Medulla oblongata (tissue), 1 donor: ENCODE measurements around the gene SLC17A3.
A peak's percentile ranks its signal among the peaks of the same experiment; 100 is the strongest.

ENCODE experiments used
- DNase-seq: peaks from one replicate; pipeline ENCODE4 v3.0.0-alpha.2; 2015; ENCODE audit errors: extremely low spot score

The SLC17A3 gene

DNA sequence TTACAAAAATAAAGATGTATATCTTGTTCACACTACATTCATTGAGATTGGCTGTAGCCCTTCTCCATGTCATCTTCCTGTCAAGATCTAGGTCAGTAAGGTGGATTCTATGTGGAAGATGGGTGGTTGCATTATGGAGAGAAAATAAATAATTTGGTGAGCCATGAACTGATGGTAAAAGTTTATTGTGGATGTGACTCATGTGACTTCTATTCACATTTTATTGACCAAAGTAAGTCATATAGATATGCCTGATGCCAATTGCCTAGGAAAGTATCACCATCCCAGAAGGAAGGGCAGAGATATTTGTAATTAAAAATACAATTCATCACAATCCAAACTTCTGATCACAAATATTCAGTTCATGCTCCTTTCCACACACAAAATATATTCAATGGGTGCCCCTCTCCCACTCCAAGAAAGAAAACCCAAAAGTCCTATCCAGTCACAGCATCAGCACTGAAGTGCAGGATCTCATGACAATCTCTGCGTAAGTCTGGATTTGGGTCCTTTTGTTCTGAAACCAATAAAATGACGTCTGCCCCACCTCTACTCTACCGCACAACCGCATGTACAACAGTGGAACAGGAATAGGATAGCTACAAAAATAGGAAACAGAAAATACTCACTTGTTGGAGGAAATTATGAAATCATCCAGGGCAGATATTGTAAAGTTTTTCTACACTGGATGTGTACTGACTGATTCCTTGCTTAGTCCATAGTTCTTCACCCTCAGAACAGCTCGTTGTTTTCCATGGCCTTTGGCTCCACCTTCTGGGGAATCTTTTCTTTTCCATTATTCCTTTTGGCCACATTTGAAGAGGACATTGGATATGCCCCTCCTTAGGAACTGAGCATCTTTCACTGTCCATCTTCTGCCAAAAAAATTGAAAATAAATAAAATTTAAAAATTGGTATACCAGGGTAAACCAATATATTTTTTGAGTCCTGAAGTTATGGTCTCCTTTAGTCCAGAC lies 16.1 kb upstream of the SLC17A3 start:
- peak; percentile 80 for DNase-seq

DNA sequence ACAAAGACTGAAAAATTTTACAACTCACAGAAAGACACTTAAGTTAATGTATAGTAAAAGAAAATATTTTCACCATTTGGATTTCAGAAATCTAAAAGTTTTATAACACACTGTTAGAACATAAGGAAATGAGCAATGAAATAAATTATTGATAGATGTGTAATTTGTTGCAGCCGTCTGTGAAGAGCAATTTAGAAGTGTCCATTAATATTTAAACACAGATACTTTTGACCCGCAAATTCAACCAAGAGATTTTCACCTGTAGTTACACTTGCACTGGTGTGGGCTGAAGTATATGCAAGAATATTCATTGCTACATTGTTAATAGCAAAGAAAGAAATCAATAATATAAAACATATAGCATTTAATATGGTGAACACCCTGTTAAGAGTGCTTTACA lies 14.6 kb upstream of the SLC17A3 start:
- DNase-seq: no peak

DNA sequence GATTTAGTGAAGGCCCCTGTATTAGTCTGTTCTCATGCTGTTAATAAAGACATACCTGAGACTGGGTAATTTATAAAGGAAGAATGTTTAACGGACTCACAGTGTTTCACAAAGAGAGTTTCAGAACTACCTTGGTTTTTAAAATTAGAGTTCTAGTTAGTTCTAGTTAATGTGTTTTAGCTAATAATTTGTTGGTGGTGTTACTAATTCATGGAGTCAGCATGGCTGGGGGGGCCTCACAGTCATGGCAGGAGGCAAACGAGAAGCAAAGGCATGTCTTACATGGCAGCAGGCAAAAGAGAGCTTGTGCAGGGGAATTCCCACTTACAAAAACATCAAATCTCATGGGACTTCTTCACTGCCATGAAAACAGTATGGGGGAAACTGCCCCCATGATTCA lies 12.0 kb upstream of the SLC17A3 start:
- no peak for DNase-seq

DNA sequence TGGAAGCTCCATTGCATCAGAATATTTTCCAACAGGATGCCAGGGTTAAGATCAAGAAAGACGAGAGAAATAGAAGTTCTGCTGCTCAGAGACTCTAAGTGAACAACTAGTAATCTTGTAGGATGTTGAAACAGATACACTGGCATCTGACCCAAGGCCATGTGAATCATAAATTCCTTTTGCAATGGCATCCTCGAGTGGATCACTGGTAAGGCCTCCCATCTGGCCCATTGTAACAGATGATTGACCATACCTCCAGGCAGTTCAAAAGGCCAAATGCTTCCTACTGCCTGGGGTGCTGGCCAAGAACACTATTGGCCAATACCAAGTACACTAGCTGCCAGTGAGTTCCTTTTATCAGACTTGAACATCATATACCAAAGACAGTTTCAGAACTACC lies 9.9 kb upstream of the SLC17A3 start:
- DNase-seq: no peak

DNA sequence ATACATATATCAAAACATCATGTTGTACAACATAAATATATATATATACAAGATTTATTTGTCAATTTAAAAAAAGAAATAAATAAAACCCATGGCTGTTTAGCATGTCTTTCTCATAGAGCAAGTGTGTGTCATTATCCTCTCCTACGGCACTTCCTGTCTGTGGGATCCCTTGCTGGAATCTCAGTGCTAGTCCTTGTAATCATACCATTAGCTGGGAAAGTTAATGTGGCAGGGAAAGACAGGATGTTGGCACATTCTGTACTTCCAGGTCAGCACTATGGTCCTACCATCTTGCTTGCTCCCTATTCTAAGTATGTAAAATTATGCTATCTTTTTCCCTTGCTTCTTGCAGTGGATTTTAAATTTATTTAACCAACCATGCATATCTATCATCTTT lies 9.5 kb upstream of the SLC17A3 start:
- no peak for DNase-seq

DNA sequence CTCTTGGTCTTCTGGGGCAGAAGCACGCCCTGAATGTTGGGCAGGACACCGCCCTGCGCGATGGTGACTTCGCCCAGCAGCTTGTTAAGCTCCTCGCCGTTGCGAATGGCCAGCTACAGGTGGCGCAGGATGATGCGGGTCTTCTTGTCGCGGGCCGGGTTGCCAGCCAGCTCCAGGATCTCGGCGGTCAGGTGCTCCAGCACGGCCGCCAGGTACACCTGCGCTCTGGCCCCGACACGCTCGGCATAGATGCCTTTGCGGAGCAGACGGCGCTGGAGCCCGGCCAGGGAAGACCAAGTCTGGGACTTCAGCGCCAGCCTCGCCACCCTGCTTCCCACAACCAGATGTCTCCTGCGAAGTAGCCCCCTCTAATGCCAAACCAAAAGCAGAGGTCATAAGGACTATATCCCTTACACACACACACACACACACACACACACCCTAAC lies 8.0 kb upstream of the SLC17A3 start:
- no peak for DNase-seq

DNA sequence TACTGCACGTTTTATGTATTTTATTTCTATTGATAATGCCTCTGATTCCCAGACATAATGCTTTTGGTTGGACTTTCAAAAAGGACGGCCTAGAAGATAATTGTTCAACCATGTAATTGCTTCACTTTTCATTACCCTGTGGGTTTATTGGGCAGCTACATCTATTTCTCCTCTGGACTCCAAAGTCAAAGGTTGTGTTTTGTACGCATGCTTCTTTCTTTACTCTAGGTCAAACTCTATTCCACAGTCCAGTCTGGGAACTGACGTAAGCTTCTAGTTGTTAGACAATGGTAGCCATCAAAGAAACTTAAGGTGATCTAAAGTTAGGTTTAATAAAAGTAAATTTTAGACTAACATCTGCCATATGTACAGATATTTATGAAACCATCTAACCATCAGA lies 6.6 kb upstream of the SLC17A3 start:
- no peak for DNase-seq

DNA sequence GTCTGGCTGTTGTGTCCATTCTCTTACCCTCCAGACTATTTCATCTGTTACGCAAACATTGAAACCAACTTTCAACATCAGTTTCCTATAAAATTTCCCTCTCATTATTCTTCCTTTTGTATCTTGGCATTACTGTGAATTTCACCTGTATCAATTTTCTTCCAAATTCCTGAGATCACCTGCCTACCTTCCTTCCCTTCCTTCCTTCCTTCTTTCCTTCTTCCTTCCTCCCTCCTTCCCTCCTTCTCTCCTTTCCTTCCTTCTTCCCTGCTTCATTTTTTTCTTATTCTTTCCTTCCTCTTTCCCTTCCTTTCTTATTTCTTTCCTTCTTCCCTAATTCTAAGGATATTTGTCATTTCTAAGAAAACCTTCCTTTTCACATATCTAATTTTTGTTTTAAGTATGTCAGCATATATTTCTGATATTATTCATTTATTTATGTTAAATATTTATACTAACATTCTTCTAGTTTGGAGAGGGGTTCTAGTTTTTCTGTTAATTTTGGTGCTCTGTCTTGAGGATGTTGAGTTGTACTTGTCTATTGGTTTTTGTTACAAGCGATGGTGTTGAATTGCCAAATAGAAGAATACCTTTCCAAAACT lies 4.8 kb upstream of the SLC17A3 start:
- no peak for DNase-seq

DNA sequence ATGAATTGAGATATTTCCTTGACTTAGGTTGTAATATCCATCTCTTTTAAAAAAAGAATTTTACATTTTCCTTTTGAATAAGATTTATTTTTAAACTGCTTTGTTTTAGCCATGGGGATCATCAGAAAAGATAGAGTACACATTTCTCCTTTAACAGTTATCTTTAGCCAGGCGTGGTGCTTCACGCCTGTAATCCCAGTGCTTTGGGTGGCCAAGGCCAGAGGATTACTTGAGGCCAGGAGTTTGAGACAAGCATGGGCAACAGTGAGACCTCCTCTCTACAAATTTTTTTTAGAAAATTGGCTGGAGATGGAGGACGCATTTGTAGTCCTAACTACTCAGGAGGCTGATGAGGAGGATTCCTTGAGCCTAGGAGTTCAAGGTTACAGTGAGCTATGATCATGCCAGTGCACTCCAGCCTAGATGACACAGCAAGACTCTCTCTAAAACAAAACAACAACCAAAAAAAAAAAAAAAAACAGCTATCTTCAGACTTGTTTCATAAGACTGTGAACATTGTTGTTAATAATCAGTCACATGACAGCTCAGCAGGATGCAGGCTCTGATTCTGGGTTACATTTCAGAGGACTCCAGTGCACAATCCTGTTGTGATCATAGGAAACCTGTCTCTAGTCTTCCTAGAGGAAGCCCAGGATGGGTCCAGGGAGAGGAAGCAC lies 2.0 kb upstream of the SLC17A3 start:
- no peak for DNase-seq

DNA sequence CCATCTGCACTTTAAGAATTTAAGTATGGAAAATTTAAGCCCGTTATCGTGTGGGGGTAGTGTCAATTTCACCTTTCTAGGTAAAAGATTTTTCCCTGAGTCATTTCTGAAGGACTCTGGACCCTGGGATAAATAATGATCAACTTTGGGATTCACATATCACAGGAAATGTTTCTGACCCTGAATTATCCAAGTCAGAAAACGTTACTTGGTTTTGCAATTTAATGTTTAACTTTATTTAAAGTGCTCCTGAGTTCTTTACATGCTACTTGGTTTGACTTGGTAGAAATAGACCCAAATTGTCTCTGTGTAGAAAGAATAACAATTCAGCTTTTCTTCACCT lies 1.5 kb upstream of the SLC17A3 start:
- DNase-seq: no peak

DNA sequence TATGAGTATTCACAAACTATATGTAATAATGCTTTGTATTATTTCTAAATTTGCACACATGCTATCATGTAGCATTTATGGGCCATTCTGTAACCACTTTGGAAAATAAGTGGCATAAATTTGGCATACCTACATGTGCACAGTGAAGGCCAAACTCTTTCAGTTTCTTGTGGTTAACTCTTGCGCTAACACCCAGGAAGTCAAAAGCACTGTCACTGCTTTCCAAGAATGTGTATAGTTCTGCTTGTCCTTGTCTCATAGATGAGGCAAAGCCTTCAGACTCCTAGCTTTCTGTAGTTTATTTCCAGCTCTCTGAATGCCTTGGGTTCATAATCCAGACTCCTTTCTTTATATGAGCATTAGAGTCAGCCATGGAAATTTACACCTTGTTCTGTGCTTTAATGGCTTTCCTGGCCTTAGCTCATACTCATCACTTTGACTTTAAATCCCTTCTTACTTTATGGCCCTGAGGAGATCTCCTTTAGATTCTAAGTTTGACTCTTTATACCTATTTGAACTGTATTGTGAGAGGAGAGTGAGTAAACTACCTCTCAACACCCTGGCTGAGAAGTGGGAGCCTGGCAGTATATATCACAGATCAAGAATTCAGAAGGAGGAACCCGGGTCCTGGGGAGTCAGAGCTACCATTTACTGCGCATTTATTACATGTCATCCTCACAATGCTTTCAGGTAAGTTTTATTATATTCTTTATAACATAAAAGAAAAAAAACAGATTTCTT lies 949 bp upstream of the SLC17A3 start:
- DNase-seq: no peak

DNA sequence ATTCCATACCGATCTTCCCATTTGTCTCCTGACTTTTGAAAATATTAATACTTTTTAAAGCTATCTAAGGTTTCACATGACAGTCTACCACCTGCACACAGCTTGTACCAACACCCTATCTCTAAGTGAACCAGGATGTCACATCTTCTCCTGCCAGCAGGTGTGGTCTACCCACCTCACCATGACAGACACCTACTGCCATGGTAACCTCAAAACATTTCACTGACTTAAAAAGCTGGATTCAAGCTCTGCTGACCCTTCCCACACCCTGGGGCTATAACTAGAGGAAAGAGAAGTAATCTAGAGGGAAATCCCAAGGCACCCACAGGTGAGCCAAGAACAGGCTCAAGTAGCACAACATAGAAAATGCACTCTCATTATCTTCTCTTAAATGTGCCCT lies 1.2 kb downstream of the SLC17A3 start:
- no peak for DNase-seq

DNA sequence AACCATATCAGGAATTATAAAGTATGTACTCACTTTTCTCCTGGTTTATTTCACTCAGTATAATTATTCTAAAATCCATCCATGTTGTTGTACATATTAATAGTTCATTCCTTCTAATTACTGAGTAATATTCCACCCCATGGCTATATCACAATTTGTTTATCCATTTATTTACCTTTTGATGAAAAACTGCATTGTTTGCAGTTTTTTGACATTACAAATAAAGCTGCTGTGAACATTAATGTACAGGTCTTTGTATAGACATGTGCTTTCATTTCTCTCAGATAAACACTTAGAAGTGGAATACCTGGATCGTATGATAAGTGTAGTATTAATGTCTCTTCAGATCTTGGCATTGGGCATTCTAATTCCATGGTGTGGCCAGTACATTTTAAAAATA lies 4.2 kb downstream of the SLC17A3 start:
- DNase-seq: no peak

DNA sequence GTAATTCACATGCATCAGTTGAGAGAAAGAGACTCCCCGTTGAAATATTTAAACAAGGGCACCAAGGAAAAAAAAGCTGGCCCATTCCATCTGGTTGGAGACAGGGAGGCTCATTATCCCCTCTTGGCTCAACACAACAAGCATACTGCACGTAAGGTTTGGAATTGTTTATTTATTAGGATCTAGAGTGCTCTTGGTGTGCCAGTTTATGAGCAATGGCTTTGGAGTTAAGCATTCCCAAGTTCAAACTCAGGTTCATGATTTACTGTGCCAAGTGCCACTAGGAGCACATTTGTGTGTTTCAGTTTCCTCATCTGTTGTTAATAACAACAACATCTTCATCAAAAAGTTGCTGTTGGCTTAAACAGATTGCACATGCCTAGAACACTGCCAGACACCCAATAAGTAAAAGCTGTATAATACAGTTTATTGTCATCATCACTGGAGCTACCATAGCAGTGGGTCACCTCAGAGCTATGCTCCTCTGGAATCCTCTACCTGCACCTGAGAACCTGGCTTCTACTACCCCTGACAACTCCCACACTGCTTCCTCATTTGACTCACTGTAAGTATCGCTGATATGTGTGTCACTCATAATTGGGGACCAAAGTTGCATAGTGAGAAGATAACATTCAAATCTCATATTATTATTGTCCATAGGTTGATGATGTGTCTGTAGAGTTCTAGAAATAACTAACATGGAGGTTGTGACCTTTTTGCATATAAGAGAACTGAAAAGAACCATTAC lies 5.4 kb downstream of the SLC17A3 start:
- no peak for DNase-seq

DNA sequence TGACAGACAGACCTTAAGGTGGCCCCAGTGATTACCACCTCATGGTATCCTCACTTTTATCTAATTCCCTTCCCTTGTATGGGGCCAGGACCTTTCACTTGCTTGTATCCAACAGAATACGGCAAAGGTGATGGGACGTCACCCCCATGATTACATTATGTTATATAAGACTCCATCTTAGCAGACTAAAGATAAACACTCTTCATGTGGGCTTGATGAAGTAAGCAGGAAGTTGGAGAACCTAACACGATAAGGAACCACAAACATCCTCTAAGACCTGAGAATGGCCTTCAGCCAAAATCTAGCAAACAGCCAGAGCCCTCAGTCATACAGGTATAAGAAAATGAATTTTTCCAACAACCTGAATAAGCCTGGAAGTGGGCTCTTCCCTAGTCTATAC lies 8.0 kb downstream of the SLC17A3 start:
- no peak for DNase-seq

DNA sequence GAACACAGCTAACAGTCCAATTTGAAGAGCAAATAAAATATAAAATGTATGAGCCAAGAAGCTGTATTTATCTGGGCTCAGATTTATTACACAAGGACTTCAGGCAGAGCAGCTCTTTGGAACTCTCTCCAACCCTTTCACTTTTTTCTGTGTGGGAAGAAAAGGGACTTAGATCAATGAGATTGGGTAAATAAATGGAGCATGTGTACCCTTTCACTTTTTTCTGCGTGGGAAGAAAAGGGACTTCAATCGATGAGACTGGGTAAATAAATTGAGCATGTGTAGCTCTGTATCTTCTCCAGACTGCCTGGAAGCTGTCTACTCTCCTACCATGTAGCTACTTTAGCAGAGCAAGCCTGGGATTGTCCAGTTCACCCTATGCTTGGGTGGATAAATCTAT lies 10.7 kb downstream of the SLC17A3 start:
- DNase-seq: no peak

DNA sequence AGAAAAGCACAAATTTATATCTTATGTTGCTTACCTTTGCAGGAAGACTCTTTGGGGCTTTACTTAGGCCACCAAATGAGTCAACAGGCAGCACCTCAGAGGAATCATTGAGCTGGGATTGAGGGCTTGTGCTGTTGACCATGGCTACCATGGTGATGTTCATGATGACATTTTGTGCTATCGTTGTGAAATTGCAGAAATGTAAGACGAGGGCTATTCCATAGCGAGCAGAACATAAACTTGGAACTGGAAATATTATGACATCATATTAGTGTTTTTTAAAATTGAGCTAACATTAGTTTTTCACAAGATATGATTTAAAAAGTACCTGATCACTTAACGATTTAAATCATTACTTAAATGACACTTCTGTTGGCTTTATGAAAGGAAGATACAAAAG lies 11.8 kb downstream of the SLC17A3 start:
- no peak for DNase-seq

DNA sequence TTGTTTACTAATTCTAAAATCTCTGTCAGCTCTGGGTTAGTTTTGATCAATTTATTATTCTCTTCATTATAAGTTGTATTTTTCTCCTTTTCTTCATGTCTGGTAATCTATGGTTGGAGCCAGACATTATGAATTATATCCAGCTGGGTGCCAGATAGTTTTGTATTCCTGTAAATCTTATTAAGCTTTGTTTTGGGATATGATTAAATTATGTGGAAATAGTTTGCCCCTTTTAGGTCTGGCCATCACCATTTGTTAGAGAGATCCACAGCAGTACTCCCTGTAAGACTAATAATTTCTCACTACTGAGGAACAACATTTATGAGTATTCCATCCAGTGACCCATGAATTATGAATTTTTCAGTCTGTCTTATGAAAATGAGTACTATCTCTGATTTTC lies 21.3 kb downstream of the SLC17A3 start:
- no peak for DNase-seq

DNA sequence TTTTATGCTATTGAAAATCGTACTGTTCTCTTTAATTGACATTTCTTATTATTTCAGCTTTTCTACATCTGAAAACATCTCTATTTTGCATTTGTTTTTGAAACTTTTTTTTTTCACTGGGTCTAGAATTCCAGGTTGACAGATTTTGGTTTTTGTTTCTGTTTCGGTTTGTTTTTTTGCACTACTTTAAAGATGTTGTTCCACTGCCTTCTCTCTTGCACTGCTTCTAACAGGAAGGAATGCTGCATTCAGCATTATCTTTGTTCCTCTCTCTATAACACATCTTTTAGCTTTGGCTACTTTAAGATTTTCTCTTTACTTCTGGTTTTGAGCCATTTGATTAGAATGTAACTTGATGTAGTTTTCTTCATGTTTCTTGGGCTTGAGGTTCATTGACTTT lies 22.1 kb downstream of the SLC17A3 start:
- no peak for DNase-seq

DNA sequence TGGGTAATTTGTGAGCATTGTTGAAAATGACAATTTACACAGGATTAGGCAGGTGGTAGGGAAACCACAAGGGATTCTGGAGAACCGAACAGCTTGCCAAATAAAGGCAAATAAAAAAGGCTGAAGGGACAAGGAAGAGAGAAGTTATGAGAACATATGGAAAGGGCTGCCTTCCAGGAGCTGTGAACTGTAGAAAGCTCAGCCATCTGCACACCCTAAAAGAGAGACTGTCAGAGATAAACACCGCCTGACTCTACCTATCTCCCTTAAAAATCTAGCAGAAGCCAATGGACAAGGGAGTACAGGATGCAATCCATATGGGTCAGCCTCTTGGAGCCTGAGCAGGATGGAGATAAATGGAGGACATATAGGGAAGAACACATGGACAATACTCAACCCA lies 29.5 kb downstream of the SLC17A3 start:
- no peak for DNase-seq

DNA sequence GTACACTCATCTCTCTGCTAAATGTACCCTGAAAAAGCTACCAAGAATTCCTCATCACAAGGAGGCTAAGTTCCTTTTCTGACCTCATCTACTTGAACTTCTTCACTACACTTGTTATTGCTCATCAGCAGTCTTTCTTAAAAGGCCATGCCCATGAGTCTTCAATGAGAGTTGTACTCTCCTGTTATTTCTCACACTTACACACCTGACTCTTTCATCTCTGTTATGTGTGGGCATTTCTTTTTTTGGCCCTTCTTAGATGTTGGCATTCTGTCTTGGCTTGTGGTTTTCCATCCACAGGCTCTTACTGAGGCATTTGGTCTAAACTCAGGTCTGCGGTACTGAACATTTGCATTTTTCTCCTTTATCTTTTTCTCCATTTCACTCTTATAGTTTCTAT lies 31.5 kb downstream of the SLC17A3 start:
- DNase-seq: no peak
